GM12892 (cell line): ENCODE measurements around the gene ATP6V0C.

Source experiments
- DNase-seq: peaks from one replicate; pipeline ENCODE4 v3.0.0; 2011; ENCODE audit not compliant: insufficient read length
- FAIRE-seq: peaks from 2 replicates; lab custom pipeline; 2011; peaks lifted over from hg19 to GRCh38; lab: Jason Lieb, UNC
- POLR2A ChIP-seq: IDR thresholded peaks from 2 replicates; pipeline ENCODE4 v1.6.1; 2011; ENCODE audit warnings: low read depth, low read length, control low read depth
- POLR2AphosphoS5 ChIP-seq: IDR thresholded peaks from 2 replicates; pipeline ENCODE4 v1.6.1; 2011; ENCODE audit warnings: low read depth, low read length, control low read depth
- TAF1 ChIP-seq: IDR thresholded peaks from 2 replicates; pipeline ENCODE4 v1.6.1; 2011; ENCODE audit warnings: low read depth, mild to moderate bottlenecking, control low read depth, low read length, borderline replicate concordance

ATP6V0C gene

GRCh38 chr16:2470603-2471015, 43.1 kb upstream of the ATP6V0C start:
- FAIRE-seq (no peak), DNase-seq (no peak)
- no peak for TF ChIP-seq POLR2A
- no peak for TF ChIP-seq TAF1
- TF ChIP-seq POLR2AphosphoS5, result no peak

- no peak for FAIRE-seq
- TF ChIP-seq POLR2AphosphoS5 (no peak), TAF1 (no peak), POLR2A (no peak)
- DNase-seq, result no peak
Observed at GRCh38 chr16:2471016-2471652, 42.6 kb upstream of the ATP6V0C start, which contains the start of gene NTN3. TSS of gene NTN3 (plus strand) at chr16:2471297. CDS start at chr16:2471702, 405 bp downstream.

GRCh38 chr16:2471653-2472487, 41.9 kb upstream of the ATP6V0C start:
- FAIRE-seq, result no peak
- no peak for DNase-seq
- TF ChIP-seq POLR2A (no peak), TAF1 (no peak), POLR2AphosphoS5 (no peak)

- no peak for TF ChIP-seq POLR2A
- no peak for TF ChIP-seq POLR2AphosphoS5
- no peak for TF ChIP-seq TAF1
- DNase-seq (no peak), FAIRE-seq (no peak)
Observed at GRCh38 chr16:2472488-2472864, 41.3 kb upstream of the ATP6V0C start.

- DNase-seq (no peak), FAIRE-seq (no peak)
- TF ChIP-seq POLR2A (no peak), POLR2AphosphoS5 (no peak), TAF1 (no peak)
Observed at GRCh38 chr16:2472885-2473445, 40.8 kb upstream of the ATP6V0C start.

- no peak for TF ChIP-seq POLR2AphosphoS5
- TF ChIP-seq POLR2A, result no peak
- no peak for TF ChIP-seq TAF1
- no peak for FAIRE-seq
- no peak for DNase-seq
Observed at GRCh38 chr16:2473446-2473926, 40.3 kb upstream of the ATP6V0C start.

GRCh38 chr16:2473999-2474876, 39.5 kb upstream of the ATP6V0C start:
- FAIRE-seq, result peak; percentile 88
- TF ChIP-seq TAF1 (no peak), POLR2A (no peak), POLR2AphosphoS5 (no peak)
- DNase-seq, result peak; percentile 77

- DNase-seq (peak; percentile 100), FAIRE-seq (peak; percentile 97)
- TF ChIP-seq TAF1, result no peak
- peak; percentile 46; the same call in 1 of the 2 replicates for TF ChIP-seq POLR2A
Observed at GRCh38 chr16:2474877-2475412, 38.8 kb upstream of the ATP6V0C start, which contains the start of gene TBC1D24. TSS of gene TBC1D24 (plus strand) at chr16:2475127. CDS start at chr16:2496149, 21,022 bp downstream.

- TF ChIP-seq POLR2AphosphoS5 (no peak), POLR2A (no peak), TAF1 (no peak)
- FAIRE-seq (no peak), DNase-seq (no peak)
Observed at GRCh38 chr16:2475413-2476344, 38.1 kb upstream of the ATP6V0C start.
